Fibroblast of the aortic adventitia (primary cell): ENCODE results near the gene RABGAP1L. TPM values are rescaled to one million over a fixed set of nuclear protein-coding genes. Genes with fewer than 3 reads are reported as not detected.

Experiments used
- DNase-seq: peaks from one replicate; pipeline ENCODE4 v3.0.0-alpha.2; 2010; ENCODE audit warnings: low read depth
- H3K4me3 ChIP-seq: 2 replicates; pipeline ENCODE4 v1.5.1; 2011; ENCODE audit warnings: low read depth, mild to moderate bottlenecking, control low read depth, low read length, moderate library complexity
- total RNA-seq: library from RNA; depleted of rRNA; stranded (reverse); fragments of >200 nt; gene quantifications from 2 replicates; pipeline ENCODE4 v1.2.3, GENCODE V29; 2012; ENCODE audit warnings: low replicate concordance
- TF ChIP-seq, protein P1 (sequence below): IDR thresholded peaks from 2 replicates; pipeline ENCODE4 v1.5.1; 2011; ENCODE audit warnings: mild to moderate bottlenecking, low read length, control low read depth, inconsistent platforms; ENCODE audit not compliant: insufficient read depth

The RABGAP1L gene
- total RNA-seq, 1 donor = 39.9 TPM

DNA sequence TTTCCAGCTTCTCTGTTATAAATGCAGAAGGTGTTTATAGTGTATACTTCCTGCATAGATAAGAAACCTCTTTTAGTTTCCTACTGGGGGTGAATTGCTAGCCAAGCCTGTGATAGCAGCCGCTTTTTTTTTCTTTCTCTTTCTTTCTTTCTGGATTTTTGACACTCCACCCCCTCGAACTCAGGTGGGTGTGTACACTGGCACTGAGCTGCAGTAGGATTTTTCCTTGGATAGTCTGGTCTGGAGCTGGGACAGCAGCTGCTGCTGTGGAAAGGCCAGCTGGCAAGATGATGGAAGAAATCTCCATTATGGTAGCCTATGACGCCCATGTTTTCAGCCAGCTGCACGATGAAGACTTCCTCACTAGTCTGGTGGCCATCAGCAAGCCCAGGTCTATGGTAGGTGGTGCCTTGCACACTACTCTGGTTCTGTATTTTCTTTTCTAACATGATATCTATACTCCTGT is 717.9 kb downstream of the RABGAP1L start:
- TF ChIP-seq, protein P1, sequence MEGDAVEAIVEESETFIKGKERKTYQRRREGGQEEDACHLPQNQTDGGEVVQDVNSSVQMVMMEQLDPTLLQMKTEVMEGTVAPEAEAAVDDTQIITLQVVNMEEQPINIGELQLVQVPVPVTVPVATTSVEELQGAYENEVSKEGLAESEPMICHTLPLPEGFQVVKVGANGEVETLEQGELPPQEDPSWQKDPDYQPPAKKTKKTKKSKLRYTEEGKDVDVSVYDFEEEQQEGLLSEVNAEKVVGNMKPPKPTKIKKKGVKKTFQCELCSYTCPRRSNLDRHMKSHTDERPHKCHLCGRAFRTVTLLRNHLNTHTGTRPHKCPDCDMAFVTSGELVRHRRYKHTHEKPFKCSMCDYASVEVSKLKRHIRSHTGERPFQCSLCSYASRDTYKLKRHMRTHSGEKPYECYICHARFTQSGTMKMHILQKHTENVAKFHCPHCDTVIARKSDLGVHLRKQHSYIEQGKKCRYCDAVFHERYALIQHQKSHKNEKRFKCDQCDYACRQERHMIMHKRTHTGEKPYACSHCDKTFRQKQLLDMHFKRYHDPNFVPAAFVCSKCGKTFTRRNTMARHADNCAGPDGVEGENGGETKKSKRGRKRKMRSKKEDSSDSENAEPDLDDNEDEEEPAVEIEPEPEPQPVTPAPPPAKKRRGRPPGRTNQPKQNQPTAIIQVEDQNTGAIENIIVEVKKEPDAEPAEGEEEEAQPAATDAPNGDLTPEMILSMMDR = no peak
- H3K4me3 ChIP-seq = no peak overlapping the region
- peak; percentile 19 for DNase-seq

DNA sequence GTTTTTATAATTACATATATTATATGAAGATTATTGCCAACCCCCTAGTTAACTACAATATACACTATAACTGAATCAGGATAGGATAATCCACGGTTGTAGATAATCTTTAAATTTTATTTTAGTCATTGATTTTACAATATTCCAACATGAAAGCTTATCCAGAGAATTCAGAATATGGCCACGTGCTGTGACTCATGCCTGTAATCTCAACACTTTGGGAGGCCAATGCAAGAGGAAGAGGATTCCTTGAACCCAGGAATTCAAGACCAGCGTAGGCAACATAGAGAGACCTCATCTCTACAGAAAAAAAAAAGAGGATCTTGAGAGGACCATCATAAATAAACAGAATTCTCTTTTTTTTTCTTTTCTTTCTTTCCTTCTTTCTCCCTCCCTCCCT is 720.9 kb downstream of the RABGAP1L start:
- TF ChIP-seq, protein P1 = no peak
- no peak overlapping the region for H3K4me3 ChIP-seq
- DNase-seq = no peak

DNA sequence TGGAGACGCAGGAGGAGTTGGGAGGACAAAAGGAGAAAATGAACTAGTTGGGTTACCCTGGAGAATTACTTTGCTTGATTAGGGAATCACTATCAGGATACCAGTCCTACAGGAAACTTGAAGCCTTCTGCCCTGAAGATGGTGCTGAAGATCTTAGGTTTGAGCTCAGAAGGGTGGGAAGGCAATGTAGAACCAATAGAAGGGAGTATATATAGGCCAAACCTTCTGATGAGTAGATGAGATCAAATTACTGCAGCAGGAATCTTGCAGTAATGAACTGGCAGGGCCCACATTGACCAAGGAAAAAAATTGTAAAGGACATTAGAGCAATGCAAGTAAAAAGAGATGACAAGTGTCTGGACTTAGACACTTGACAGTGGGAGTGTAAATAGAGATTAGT is 724.1 kb downstream of the RABGAP1L start:
- DNase-seq = peak; percentile 30
- TF ChIP-seq, protein P1 = no peak
- no peak overlapping the region for H3K4me3 ChIP-seq

DNA sequence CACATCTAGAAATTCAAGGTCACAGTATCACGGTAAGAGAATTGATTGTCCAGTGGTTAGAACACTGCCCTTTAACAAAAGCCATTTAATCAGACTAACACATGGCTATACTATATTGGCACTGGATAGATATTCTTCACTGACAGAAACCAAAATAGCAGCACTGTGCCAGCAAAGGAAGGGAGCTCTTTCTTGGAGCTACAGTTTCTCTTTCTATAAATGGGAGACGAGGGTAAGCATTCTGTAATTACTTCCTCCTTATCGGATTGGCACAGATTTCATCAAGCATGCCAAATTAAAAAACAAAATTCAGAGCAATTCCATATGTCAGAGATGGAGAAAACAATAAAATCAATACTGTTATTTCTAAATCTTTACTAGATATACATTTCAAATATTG is 724.7 kb downstream of the RABGAP1L start:
- no peak overlapping the region for H3K4me3 ChIP-seq
- TF ChIP-seq, protein P1 = no peak
- DNase-seq = no peak

DNA sequence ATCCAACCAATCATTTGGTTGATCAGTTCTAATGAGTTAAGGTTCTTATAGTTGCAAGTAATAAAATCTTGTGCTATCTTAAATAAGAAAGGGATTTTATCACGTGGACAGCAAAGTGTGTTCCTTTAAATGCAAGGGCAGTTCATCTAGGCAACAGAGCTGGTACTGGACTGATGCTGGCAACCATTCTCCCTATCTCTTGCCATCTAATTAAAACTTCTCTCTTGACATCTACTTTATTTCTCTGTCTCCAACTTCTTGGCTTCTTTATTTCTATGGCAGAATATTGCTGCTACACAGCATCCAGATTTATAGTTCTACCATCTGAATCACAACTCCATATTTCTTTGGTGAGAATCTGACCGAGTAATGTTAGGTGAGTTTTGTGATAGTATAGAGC is 725.2 kb downstream of the RABGAP1L start:
- no peak for DNase-seq
- TF ChIP-seq, protein P1 = no peak
- H3K4me3 ChIP-seq = no peak overlapping the region

DNA sequence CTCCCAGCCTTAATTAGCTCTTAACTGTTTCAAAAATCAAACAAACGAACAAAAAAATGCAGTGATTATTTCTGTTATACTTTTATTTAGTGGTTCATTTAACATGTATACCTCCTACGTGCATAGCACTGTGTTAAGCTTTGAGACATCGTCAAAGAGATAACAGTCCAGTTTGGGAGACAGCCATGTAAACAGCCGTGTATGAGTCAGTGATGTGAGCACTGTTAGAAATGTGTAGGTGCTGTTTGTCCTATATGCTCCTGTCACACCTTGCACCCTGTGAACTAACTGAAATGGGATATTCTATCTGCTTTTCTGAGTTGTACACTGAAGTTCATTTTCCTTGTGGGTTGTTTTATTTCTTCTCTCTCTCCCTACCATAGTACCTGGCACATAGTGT is 730.7 kb downstream of the RABGAP1L start:
- H3K4me3 ChIP-seq = no peak overlapping the region
- no peak for DNase-seq
- TF ChIP-seq, protein P1 = no peak

DNA sequence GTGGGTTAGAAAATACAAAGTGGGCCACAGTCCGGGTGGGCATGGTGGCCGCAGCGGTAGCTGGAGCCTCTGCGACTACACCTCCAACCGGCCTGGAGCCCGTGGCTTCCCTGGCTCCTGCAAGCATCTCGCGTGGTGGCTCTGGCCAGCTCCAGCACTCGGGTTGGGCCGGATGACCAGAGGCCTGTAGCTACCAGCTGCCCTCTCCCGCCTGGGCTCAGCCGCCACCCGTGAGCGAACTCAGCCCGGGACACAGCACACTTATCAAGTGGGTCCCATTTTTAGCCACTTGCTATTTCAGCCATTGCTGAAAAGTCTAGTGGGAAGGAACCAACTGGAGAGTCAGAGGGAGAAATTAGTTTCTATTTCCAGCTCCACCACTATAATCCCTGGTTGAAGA is 732.7 kb downstream of the RABGAP1L start:
- no peak for DNase-seq
- TF ChIP-seq, protein P1 = no peak
- H3K4me3 ChIP-seq = no peak overlapping the region
